Left renal cortex interstitium (tissue), 4 donors: ENCODE data around the gene LAMA2. TPM values are rescaled to one million over a fixed set of nuclear protein-coding genes. Genes with fewer than 3 reads are reported as not detected.

Source experiments
- DNase-seq, 4 donors: peaks; one replicate each; pipeline ENCODE4 v3.0.0-alpha.2; 2013; ENCODE audit warnings: low read depth in 4 of 4, low spot score in 2 of 4, missing footprints in 1 of 4
- polyA plus RNA-seq, 4 donors: library from polyadenylated mRNA; unstranded; fragments of 120-200 nt; gene quantifications; one replicate each; pipeline ENCODE4 v1.2.1, GENCODE V29; 2013; ENCODE audit not compliant: insufficient read length in 4 of 4

LAMA2 gene
- polyA plus RNA-seq, 4 donors: 31.4 to 48.3 (median 32.3) TPM

DNA sequence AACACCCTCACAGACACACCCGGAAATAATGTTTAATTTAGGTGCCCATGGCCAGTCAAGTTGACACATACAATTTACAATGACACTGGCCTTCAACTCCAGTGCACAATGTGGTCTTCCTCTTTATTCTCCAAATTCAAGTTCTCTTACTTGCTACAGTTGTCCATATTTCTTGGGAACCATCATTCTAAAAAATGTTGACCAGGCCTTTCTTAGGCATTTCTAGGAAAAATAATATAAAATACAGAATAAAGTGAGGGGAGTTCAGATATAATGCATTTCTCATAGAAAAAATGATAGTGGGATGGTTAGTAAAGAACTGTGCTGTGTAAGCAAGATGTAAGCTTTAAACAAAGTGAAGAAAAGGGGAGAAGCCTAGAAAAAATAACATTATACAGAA lies 528.2 kb downstream of the LAMA2 start:
- DNase-seq: no peak

GRCh38 chr6:129416337-129416990 lies 533.5 kb downstream of the LAMA2 start:
- DNase-seq: no peak

DNA sequence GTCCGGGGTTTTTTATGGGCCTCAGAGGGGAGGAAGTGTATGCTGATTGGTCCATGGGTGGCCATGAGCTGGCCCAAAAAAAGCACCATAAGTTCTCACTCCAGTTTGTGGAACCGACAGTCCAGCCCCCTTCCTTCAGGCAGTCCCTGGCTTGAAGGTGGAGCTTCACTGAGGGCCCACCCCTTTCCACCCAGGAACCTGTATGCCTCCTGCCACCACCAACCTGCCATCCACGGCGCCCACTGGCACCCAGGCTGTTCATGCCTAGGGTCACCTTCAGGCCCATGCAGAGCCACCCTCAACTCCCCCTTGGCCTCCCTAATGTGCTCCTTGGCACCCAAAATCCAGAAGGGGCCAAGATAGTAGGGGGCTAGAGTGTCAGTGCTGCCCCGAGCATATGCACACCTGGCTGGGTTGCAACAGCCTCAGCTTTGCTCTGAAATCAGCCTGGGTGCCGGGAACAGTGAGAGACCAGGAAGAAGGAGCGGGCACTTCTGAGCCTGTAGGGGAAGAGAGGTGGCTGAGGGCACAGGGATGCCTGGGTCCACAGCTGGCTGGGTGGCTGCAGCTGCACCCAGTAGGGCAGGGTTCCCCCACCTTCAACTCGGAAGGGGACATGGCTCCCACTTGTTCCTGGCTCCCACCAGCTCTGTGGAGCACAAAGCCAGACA lies 534.6 kb downstream of the LAMA2 start:
- no peak for DNase-seq

- no peak for DNase-seq
Observed at GRCh38 chr6:129419324-129419723, 536.4 kb downstream of the LAMA2 start.

DNA sequence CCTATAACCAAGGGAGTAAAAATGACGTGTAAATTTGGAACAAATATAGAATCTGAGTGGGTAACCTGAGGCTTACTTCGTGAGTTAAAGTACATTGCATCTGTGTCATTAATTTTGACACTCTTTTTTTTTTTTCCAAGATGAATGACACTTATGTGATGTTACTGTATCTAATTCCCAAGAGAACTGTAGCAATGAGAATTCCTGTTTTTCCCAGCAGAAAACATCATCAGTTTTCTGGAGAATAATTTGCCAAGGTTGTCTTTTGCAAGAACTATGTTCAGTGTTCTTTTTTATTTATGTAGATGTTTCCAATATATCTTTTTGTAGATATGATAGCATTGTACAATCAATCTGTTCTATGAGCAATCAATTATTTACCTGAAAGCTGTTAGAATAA lies 543.4 kb downstream of the LAMA2 start:
- DNase-seq: no peak

GRCh38 chr6:129429956-129430355 lies 547.0 kb downstream of the LAMA2 start:
- peak; percentile 25 to 57 (median 42) for DNase-seq

GRCh38 chr6:129432738-129433137 lies 549.8 kb downstream of the LAMA2 start:
- DNase-seq: no peak

DNA sequence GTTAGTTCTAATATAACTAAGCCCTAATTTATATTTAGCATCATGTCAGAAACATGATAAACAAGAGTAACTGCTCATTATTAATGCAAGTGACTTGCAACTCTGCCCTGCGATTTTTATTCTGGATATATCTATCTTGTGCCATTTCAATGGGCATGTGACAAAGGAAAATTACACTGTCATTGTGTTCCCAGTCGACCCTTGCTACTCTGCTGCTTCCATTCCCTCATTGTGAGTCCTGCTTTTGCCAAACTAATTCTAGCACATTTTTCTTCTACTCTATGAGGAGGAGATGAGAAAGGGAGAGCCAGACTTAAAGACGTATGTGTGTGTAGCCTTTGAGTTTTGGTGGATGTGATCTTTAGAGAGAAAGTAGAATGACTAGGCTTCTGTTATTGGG lies 551.2 kb downstream of the LAMA2 start:
- DNase-seq: no peak

GRCh38 chr6:129440691-129441090 lies 557.8 kb downstream of the LAMA2 start:
- DNase-seq: no peak

GRCh38 chr6:129444683-129445082 lies 561.7 kb downstream of the LAMA2 start:
- DNase-seq: no peak

GRCh38 chr6:129446272-129447197 lies 563.6 kb downstream of the LAMA2 start:
- DNase-seq: no peak

DNA sequence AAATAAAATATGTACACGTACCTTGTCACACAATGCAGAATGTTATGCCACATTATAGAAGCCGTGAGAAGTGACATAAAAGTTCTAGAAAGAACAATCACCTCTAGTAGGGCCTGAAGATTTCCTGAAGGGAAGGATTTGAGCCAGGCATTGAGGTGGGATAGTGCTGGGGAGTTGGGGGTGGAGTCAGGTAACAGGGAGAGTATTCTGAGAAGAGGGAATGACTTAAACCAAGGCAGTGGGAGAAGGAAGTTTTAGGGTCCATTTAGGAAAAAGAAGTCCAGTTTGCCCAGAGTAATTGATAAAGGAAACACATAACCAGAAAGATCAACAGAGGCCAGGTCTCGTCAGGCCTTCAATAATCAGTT lies 564.2 kb downstream of the LAMA2 start:
- no peak for DNase-seq

DNA sequence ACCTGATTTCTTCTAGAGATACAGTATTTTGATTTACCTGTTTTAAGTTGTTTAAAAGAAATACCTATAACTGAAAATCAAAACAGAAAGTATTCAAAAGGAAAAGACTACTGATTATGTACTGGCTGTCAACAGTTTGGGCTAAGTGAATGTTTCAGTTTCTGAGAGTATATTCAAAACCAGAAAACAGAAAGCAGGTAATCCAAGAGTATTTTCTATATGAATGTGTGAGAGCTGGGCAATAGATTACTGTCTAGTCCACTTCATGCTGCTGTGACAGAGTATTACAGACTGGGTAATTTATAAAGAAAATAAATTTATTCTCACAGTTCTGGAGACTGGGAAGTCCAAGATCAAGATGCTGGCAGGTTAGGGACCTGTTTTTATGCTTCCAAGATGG lies 566.0 kb downstream of the LAMA2 start:
- no peak for DNase-seq

GRCh38 chr6:129451187-129451586 lies 568.2 kb downstream of the LAMA2 start:
- no peak for DNase-seq

GRCh38 chr6:129453073-129453472 lies 570.1 kb downstream of the LAMA2 start:
- DNase-seq: no peak

- DNase-seq: no peak
Observed at GRCh38 chr6:129454488-129454887, 571.5 kb downstream of the LAMA2 start.

GRCh38 chr6:129455126-129455769 lies 572.3 kb downstream of the LAMA2 start:
- DNase-seq: no peak

- DNase-seq: no peak
Observed at GRCh38 chr6:129460221-129460620, 577.3 kb downstream of the LAMA2 start.

DNA sequence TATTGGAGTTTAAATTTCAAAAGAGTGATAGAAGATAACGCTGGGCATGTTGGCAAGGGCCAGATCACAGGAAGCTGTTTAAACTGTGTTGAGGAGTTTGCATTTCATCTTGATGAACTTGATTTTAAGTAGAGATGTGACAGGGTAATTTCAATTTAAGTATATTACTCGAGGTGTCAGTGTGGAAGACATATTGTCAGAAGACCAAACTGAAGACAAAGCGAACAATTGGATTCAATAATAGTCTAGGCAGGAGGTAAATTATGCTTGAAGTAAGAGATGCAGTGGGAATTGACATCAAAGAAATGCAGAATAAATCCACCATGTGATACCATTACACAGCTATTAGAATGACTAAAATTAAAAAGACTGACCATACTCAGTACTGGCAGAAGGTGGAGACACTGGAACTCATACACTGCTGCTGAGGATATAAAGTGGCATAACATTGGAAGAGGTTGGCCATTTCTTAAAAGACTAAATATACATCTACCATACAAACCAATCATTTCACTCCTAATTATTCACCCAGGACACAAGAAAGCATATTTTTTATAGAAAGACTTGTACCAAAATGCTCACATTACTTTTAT lies 586.2 kb downstream of the LAMA2 start:
- DNase-seq: no peak

GRCh38 chr6:129472239-129472638 lies 589.3 kb downstream of the LAMA2 start:
- no peak for DNase-seq

GRCh38 chr6:129473546-129473945 lies 590.6 kb downstream of the LAMA2 start:
- DNase-seq: no peak
